ENCODE data around the gene KLHDC4.

DNA sequence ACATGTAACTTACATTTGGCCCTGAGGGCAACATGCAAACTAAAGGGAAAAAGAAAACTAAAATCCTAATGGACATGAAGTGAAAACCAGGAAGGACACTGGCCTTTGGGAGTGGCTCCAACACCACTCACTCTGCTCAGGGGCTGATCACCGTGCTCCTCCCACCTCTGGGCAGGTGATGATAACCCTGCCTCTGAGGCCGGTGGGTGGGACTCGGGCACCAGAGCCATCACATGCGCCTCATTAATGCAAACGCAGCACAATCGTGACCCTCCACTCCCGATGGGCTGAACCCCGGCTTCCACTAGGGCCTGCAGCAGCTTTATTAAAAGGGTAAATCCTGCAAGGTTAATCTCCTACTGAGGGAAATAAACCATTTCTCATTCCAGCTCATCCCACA is 4.7 kb downstream of the KLHDC4 start:
- no peak for TF ChIP-seq EP300 (IDR thresholded peaks at IDR 0.05)
- no peak for TF ChIP-seq POLR2AphosphoS5 (IDR thresholded peaks at IDR 0.05)
- TF ChIP-seq, protein P1, sequence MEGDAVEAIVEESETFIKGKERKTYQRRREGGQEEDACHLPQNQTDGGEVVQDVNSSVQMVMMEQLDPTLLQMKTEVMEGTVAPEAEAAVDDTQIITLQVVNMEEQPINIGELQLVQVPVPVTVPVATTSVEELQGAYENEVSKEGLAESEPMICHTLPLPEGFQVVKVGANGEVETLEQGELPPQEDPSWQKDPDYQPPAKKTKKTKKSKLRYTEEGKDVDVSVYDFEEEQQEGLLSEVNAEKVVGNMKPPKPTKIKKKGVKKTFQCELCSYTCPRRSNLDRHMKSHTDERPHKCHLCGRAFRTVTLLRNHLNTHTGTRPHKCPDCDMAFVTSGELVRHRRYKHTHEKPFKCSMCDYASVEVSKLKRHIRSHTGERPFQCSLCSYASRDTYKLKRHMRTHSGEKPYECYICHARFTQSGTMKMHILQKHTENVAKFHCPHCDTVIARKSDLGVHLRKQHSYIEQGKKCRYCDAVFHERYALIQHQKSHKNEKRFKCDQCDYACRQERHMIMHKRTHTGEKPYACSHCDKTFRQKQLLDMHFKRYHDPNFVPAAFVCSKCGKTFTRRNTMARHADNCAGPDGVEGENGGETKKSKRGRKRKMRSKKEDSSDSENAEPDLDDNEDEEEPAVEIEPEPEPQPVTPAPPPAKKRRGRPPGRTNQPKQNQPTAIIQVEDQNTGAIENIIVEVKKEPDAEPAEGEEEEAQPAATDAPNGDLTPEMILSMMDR (IDR thresholded peaks at IDR 0.05), result no peak
